ENCODE measurements around the gene CMC1.

DNA sequence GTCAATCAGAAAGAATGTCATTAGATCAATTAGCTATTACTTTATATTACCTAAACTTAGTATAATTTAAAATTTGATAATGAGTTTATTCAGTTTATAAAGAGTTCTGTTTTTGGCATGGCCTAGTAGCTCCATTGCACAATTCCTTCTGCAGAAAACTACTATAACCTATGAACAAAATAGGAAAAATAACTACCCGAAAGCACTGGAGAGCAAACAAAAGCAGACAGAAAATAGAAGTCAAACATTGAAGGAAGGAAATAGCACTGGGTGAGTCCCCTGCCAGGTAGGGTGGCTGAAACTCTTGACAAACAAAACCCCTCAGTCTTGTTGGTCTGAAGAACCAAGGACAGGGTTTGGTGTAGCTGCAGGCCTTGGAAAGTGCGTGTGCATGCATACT is 37.5 kb downstream of the CMC1 start:
- TF ChIP-seq, protein P1, sequence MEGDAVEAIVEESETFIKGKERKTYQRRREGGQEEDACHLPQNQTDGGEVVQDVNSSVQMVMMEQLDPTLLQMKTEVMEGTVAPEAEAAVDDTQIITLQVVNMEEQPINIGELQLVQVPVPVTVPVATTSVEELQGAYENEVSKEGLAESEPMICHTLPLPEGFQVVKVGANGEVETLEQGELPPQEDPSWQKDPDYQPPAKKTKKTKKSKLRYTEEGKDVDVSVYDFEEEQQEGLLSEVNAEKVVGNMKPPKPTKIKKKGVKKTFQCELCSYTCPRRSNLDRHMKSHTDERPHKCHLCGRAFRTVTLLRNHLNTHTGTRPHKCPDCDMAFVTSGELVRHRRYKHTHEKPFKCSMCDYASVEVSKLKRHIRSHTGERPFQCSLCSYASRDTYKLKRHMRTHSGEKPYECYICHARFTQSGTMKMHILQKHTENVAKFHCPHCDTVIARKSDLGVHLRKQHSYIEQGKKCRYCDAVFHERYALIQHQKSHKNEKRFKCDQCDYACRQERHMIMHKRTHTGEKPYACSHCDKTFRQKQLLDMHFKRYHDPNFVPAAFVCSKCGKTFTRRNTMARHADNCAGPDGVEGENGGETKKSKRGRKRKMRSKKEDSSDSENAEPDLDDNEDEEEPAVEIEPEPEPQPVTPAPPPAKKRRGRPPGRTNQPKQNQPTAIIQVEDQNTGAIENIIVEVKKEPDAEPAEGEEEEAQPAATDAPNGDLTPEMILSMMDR (IDR thresholded peaks at IDR 0.05) = no peak
- no peak for TF ChIP-seq POLR2A (IDR thresholded peaks at IDR 0.05)

Data from testis (tissue), 2 donors.